Large intestine (tissue), 3 donors: Measurements from ENCODE around the gene BRME1. TPM values are rescaled to one million over a fixed set of nuclear protein-coding genes. Genes with fewer than 3 reads are reported as not detected.

Source experiments
- DNase-seq, 2 donors: peaks; one replicate each; pipeline versions ENCODE4 v3.0.0 to v3.0.0-alpha.2; 2013
- H3K27ac ChIP-seq: one replicate; pipeline ENCODE4 v1.5.1; 2013; ENCODE audit warnings: low read length
- H3K27me3 ChIP-seq: 2 replicates; pipeline ENCODE4 v1.6.1; 2013; ENCODE audit warnings: low read length; ENCODE audit not compliant: control insufficient read depth, insufficient read depth
- H3K36me3 ChIP-seq: 2 replicates; pipeline ENCODE4 v1.6.1; 2013; ENCODE audit warnings: low read length; ENCODE audit not compliant: control insufficient read depth, insufficient read depth
- H3K4me1 ChIP-seq: one replicate; pipeline ENCODE4 v1.6.1; 2013; ENCODE audit warnings: low read length; ENCODE audit not compliant: control insufficient read depth, insufficient read depth
- H3K4me3 ChIP-seq: one replicate; pipeline ENCODE4 v1.5.1; 2013; ENCODE audit warnings: low read length
- H3K9me3 ChIP-seq: one replicate; pipeline ENCODE4 v1.6.1; 2013; ENCODE audit warnings: mild to moderate bottlenecking, low read depth, low read length, moderate library complexity; ENCODE audit not compliant: control insufficient read depth
- whole genome bisulfite sequencing: methylation state at CpG from one replicate; pipeline ENCODE4 v1.1.5; 2013; ENCODE audit warnings: low lambda C conversion rate; ENCODE audit not compliant: insufficient coverage; 5-methylcytosine and 5-hydroxymethylcytosine counted together
- polyA plus RNA-seq: library from polyadenylated mRNA; unstranded; fragments of 120-200 nt; gene quantifications from one replicate; pipeline ENCODE4 v1.2.1, GENCODE V29; 2013

BRME1 gene
- polyA plus RNA-seq, 1 donor = 4.7 TPM

GRCh38 chr19:13938301-13939064, 32.6 kb upstream of the BRME1 start, which contains the start of gene PODNL1:
Gene PODNL1 (minus strand): TSS chr19:13938417. CDS start chr19:13938181, 236 bp downstream.
- H3K4me1 ChIP-seq = no peaks in the 10 kb centered on the region
- WGBS = no CpG with 5 or more reads among the region's 21 CpGs
- H3K4me3 ChIP-seq = no peak within 1 kb of the TSS
- DNase-seq = no peak
- H3K27me3 ChIP-seq = peaks cover 22% of the 10 kb centered on the region
- H3K9me3 ChIP-seq = no peaks in the 10 kb centered on the region
- no peaks in the 10 kb centered on the region for H3K36me3 ChIP-seq
- H3K27ac ChIP-seq = no peak within 1 kb of the TSS

GRCh38 chr19:13937479-13938300, 31.8 kb upstream of the BRME1 start:
- Histone ChIP-seq H3K4me1 (no peaks in the 10 kb centered on the region), H3K4me3 (no peak overlapping the region), H3K9me3 (no peaks in the 10 kb centered on the region), H3K27ac (no peak overlapping the region), H3K27me3 (peaks cover 22% of the 10 kb centered on the region), H3K36me3 (no peaks in the 10 kb centered on the region)
- WGBS = no CpG with 5 or more reads among the region's 29 CpGs
- DNase-seq = no peak

GRCh38 chr19:13935765-13936510, 30.0 kb upstream of the BRME1 start:
- peaks cover 22% of the 10 kb centered on the region for H3K27me3 ChIP-seq
- H3K4me1 ChIP-seq = no peaks in the 10 kb centered on the region
- H3K4me3 ChIP-seq = no peak overlapping the region
- peaks cover 3% of the 10 kb centered on the region for H3K36me3 ChIP-seq
- DNase-seq = no peak
- WGBS = no CpG with 5 or more reads among the region's 22 CpGs
- no peak overlapping the region for H3K27ac ChIP-seq
- H3K9me3 ChIP-seq = no peaks in the 10 kb centered on the region

GRCh38 chr19:13934785-13935109, 28.8 kb upstream of the BRME1 start:
- H3K9me3 ChIP-seq = no peaks in the 10 kb centered on the region
- no peak overlapping the region for H3K27ac ChIP-seq
- peaks cover 22% of the 10 kb centered on the region for H3K27me3 ChIP-seq
- no peak for DNase-seq
- peaks cover 12% of the 10 kb centered on the region for H3K36me3 ChIP-seq
- no CpG with 5 or more reads among the region's 2 CpGs for WGBS
- H3K4me3 ChIP-seq = no peak overlapping the region
- no peaks in the 10 kb centered on the region for H3K4me1 ChIP-seq

GRCh38 chr19:13932911-13933393, 27.0 kb upstream of the BRME1 start:
- no peaks in the 10 kb centered on the region for H3K4me1 ChIP-seq
- DNase-seq = no peak
- H3K27me3 ChIP-seq = peaks cover 11% of the 10 kb centered on the region
- WGBS = no CpG with 5 or more reads among the region's 42 CpGs
- peaks cover 21% of the 10 kb centered on the region for H3K36me3 ChIP-seq
- H3K9me3 ChIP-seq = no peaks in the 10 kb centered on the region
- H3K27ac ChIP-seq = no peak overlapping the region
- no peak overlapping the region for H3K4me3 ChIP-seq

GRCh38 chr19:13932149-13932637, 26.3 kb upstream of the BRME1 start:
- no CpG with 5 or more reads among the region's 6 CpGs for WGBS

GRCh38 chr19:13931391-13932148, 25.7 kb upstream of the BRME1 start:
- DNase-seq = no peak
- no peak overlapping the region for H3K27ac ChIP-seq

More at GRCh38 chr19:13932149-13932637, 26.3 kb upstream of the BRME1 start:
- H3K27ac ChIP-seq = no peak overlapping the region
- peaks cover 4% of the 10 kb centered on the region for H3K27me3 ChIP-seq
- no peak overlapping the region for H3K4me3 ChIP-seq
- no peaks in the 10 kb centered on the region for H3K9me3 ChIP-seq
- no peaks in the 10 kb centered on the region for H3K4me1 ChIP-seq
- H3K36me3 ChIP-seq = peaks cover 25% of the 10 kb centered on the region
- DNase-seq = no peak

GRCh38 chr19:13930402-13930801, 24.5 kb upstream of the BRME1 start:
- Histone ChIP-seq H3K4me1 (no peaks in the 10 kb centered on the region), H3K9me3 (no peaks in the 10 kb centered on the region), H3K36me3 (peaks cover 40% of the 10 kb centered on the region), H3K27me3 (peaks cover 2% of the 10 kb centered on the region), H3K27ac (no peak overlapping the region), H3K4me3 (no peak overlapping the region)
- DNase-seq = no peak
- WGBS = no CpG with 5 or more reads among the region's 17 CpGs

More at GRCh38 chr19:13931391-13932148, 25.7 kb upstream of the BRME1 start:
- Histone ChIP-seq H3K9me3 (no peaks in the 10 kb centered on the region), H3K4me3 (no peak overlapping the region), H3K4me1 (no peaks in the 10 kb centered on the region), H3K36me3 (peaks cover 31% of the 10 kb centered on the region), H3K27me3 (peaks cover 4% of the 10 kb centered on the region)
- no CpG with 5 or more reads among the region's 30 CpGs for WGBS

GRCh38 chr19:13929956-13930355, 24.0 kb upstream of the BRME1 start:
- Histone ChIP-seq H3K4me3 (no peak overlapping the region), H3K36me3 (peaks cover 43% of the 10 kb centered on the region), H3K9me3 (no peaks in the 10 kb centered on the region), H3K4me1 (no peaks in the 10 kb centered on the region), H3K27me3 (peaks cover 2% of the 10 kb centered on the region), H3K27ac (no peak overlapping the region)
- DNase-seq = no peak
- no CpG with 5 or more reads among the region's 17 CpGs for WGBS
